Endothelial cell of umbilical vein (primary cell): ENCODE data around the gene TBX5. TPM values are rescaled to one million over a fixed set of nuclear protein-coding genes. Genes with fewer than 3 reads are reported as not detected.

Experiments used
- BruUV-seq: library from RNA; stranded (reverse); fragments of 400-500 nt; replicated peaks from 2 replicates; lab custom pipeline; 2021; lab: Mats Ljungman, UMichigan
- CTCF ChIA-PET: fragments of 300-600, 350-600 bp; sonication (Branson Sonifier 250); formaldehyde crosslinking; loops from one replicate; lab custom pipeline; 2021; ENCODE audit warnings: antibody characterized with exemption, inconsistent platforms; lab: Charles Lee
- POLR2A ChIA-PET: fragments of 300-600, 350-600 bp; sonication (Branson Sonifier 250); formaldehyde crosslinking; loops from one replicate; lab custom pipeline; 2021; ENCODE audit warnings: antibody characterized with exemption, inconsistent platforms; lab: Charles Lee
- DNase-seq: peaks from one replicate; pipeline ENCODE4 v3.0.0-alpha.2; 2011; ENCODE audit warnings: low read depth, low spot score
- FAIRE-seq: peaks from 2 replicates; lab custom pipeline; 2011; peaks lifted over from hg19 to GRCh38; lab: Jason Lieb, UNC
- H2AFZ ChIP-seq: 2 replicates; pipeline ENCODE4 v1.6.0; 2012; ENCODE audit warnings: low read depth, low read length, control low read depth, inconsistent platforms
- H3K27ac ChIP-seq: 2 replicates; pipeline ENCODE4 v1.5.1; 2011; ENCODE audit warnings: low read depth, mild to moderate bottlenecking, control low read depth, low read length, moderate library complexity; ENCODE audit not compliant: insufficient read depth
- H3K27me3 ChIP-seq, 2 experiments: 2 replicates each; pipeline versions ENCODE4 v1.6.0 to v1.6.1; 2011; ENCODE audit warnings: low read length in 2 of 2, mixed read lengths in 1 of 2; ENCODE audit not compliant: control insufficient read depth in 2 of 2, insufficient read depth in 2 of 2
- H3K36me3 ChIP-seq, 2 experiments: 2 replicates in 1 of 2; 3 replicates in 1 of 2; pipeline ENCODE4 v1.5.1; 2011; ENCODE audit warnings: low read length in 2 of 2, mild to moderate bottlenecking in 1 of 2, moderate library complexity in 1 of 2; ENCODE audit not compliant: control insufficient read depth in 2 of 2, insufficient read depth in 2 of 2; ENCODE audit errors: extremely low read depth in 1 of 2
- H3K4me1 ChIP-seq: 3 replicates; pipeline ENCODE4 v1.5.1; 2011; ENCODE audit warnings: mild to moderate bottlenecking, low read length; ENCODE audit not compliant: control insufficient read depth, insufficient read depth; ENCODE audit errors: extremely low read depth
- H3K4me2 ChIP-seq: 2 replicates; pipeline ENCODE4 v1.6.1; 2011; ENCODE audit warnings: low read length, control low read depth, mixed read lengths; ENCODE audit not compliant: insufficient read depth
- H3K4me3 ChIP-seq, 3 experiments: fragments of 200-600 bp in 1 of 3; sonication (generic), shearing (Covaris generic) in 1 of 3; replicated peaks in 1 of 3; 2 replicates each; pipeline ENCODE4 v1.5.1; 2011 to 2016; ENCODE audit warnings: control low read depth in 3 of 3, low read length in 3 of 3, mild to moderate bottlenecking in 2 of 3, inconsistent platforms in 1 of 3, low read depth in 1 of 3, moderate library complexity in 1 of 3; ENCODE audit not compliant: insufficient read depth in 1 of 3
- H3K79me2 ChIP-seq: 2 replicates; pipeline ENCODE4 v1.6.0; 2012; ENCODE audit warnings: low read length, inconsistent platforms; ENCODE audit not compliant: control insufficient read depth, insufficient read depth
- H3K9ac ChIP-seq: replicated peaks from 2 replicates; pipeline ENCODE3; 2011; ENCODE audit warnings: low read length, control low read depth; ENCODE audit not compliant: insufficient read depth; ENCODE audit errors: extremely low read depth
- H3K9me1 ChIP-seq: replicated peaks from 3 replicates; pipeline ENCODE4 v1.6.0; 2011; ENCODE audit warnings: mild to moderate bottlenecking, low read length; ENCODE audit not compliant: control insufficient read depth, insufficient read depth; ENCODE audit errors: extremely low read depth
- H3K9me3 ChIP-seq: replicated peaks from 2 replicates; pipeline ENCODE4 v1.5.1; 2012; ENCODE audit warnings: low read length, inconsistent platforms; ENCODE audit not compliant: control insufficient read depth, insufficient read depth
- H4K20me1 ChIP-seq: replicated peaks from 2 replicates; pipeline ENCODE3; 2011; ENCODE audit warnings: mild to moderate bottlenecking, low read length; ENCODE audit not compliant: control insufficient read depth, insufficient read depth; ENCODE audit errors: extremely low read depth
- EZH2 ChIP-seq: IDR thresholded peaks from 2 replicates; pipeline ENCODE4 v1.6.1; 2012; ENCODE audit warnings: borderline replicate concordance, low read depth, mild to moderate bottlenecking, moderate library complexity, low read length, inconsistent platforms; ENCODE audit not compliant: severe bottlenecking
- FOS ChIP-seq: IDR thresholded peaks from 2 replicates; pipeline ENCODE4 v1.6.1; 2011; ENCODE audit warnings: mild to moderate bottlenecking, low read length, moderate library complexity, borderline replicate concordance; ENCODE audit not compliant: insufficient read depth
- GATA2 ChIP-seq: IDR thresholded peaks from 2 replicates; pipeline ENCODE4 v1.7.0; 2011; ENCODE audit warnings: low read depth, mild to moderate bottlenecking, moderate library complexity, mixed read lengths, low read length; ENCODE audit not compliant: insufficient read length, insufficient read depth
- JUN ChIP-seq: IDR thresholded peaks from 2 replicates; pipeline ENCODE4 v1.6.1; 2011; ENCODE audit warnings: borderline replicate concordance, low read depth; ENCODE audit not compliant: insufficient read length, insufficient read depth
- MYC ChIP-seq: IDR thresholded peaks from one replicate; pipeline ENCODE4 v1.6.1; 2011; ENCODE audit warnings: mild to moderate bottlenecking, low read depth, low read length
- POLR2A ChIP-seq: IDR thresholded peaks from 2 replicates; pipeline ENCODE4 v1.6.1; 2012; ENCODE audit warnings: low read depth, mild to moderate bottlenecking, control low read depth, low read length
- POLR2AphosphoS5 ChIP-seq: IDR thresholded peaks from 2 replicates; pipeline ENCODE4 v1.6.1; 2012; ENCODE audit warnings: low read depth, mild to moderate bottlenecking, control low read depth, low read length, moderate library complexity; ENCODE audit not compliant: insufficient read depth
- dilution Hi-C: fragments of 300-500 bp; cut with MboI; formaldehyde crosslinking; loops from one replicate; pipeline ENCODE4 v1.15.0; 2019; ENCODE audit warnings: low sequenced_read_pairs; ENCODE audit not compliant: extremely low pct_ligation_motif_present
- intact Hi-C: fragments of 100-400 bp; cut with micrococcal nuclease; formaldehyde crosslinking; loops from one replicate; pipeline ENCODE4 v1.10.0; 2022
- polyA plus RNA-seq, 4 experiments: library from polyadenylated mRNA; depleted of rRNA in 3 of 4; stranded (reverse) in 3 of 4; unstranded in 1 of 4; fragments of >200 nt; gene quantifications; 2 replicates each; pipeline versions ENCODE4 v1.2.1 to v1.2.3, GENCODE V29; 2011 to 2012; ENCODE audit warnings: missing spikeins in 1 of 4
- total RNA-seq: library from RNA; stranded (reverse); gene quantifications from 2 replicates; pipeline ENCODE4 v1.2.3, GENCODE V29; 2021
- TF ChIP-seq, protein P1 (sequence below): IDR thresholded peaks from 2 replicates; pipeline ENCODE4 v1.6.1; 2011; ENCODE audit not compliant: insufficient read depth, insufficient read length
- TF ChIP-seq, protein P2 (sequence below), 2 donors: IDR thresholded peaks; 1 replicate in 1 of 2; 2 replicates in 1 of 2; pipeline ENCODE4 v1.5.1; 2011; ENCODE audit warnings: low read length in 2 of 2, mild to moderate bottlenecking in 2 of 2, moderate library complexity in 2 of 2, control low read depth in 1 of 2, inconsistent platforms in 1 of 2, low read depth in 1 of 2; ENCODE audit not compliant: insufficient read depth in 1 of 2; ENCODE audit errors: extremely low read depth in 1 of 2

The TBX5 gene
- total and polyA plus RNA-seq, 2 donors (not counting 3 experiments of a cell fraction or from before 2014, with no cell fraction given): not detected

- Histone ChIP-seq H3K9me3 (peaks cover 6% of the 10 kb centered on the region), H3K9me1 (no peaks in the 10 kb centered on the region), H3K36me3 (no peaks in the 10 kb centered on the region), H2AFZ (no peak overlapping the region), H3K79me2 (no peaks in the 10 kb centered on the region), H3K4me1 (no peaks in the 10 kb centered on the region), H4K20me1 (no peaks in the 10 kb centered on the region), H3K27me3 (no peaks in the 10 kb centered on the region), H3K9ac (no peak overlapping the region), H3K4me2 (no peak overlapping the region), H3K4me3 (no peak overlapping the region), H3K27ac (no peak overlapping the region)
- no TSS peak for BruUV-seq
- POLR2A ChIA-PET: no interaction called here
- CTCF ChIA-PET: no interaction called here
- DNase-seq (no peak), FAIRE-seq (no peak)
- dilution Hi-C loops (no loop called here), intact Hi-C loops (no loop called here)
- TF ChIP-seq MYC (no peak), FOS (no peak), POLR2AphosphoS5 (no peak)
These were observed 90.8 kb downstream of the TBX5 start for GRCh38 chr12:114314974-114315720.

- no peak overlapping the region for H3K4me3 ChIP-seq
- no TSS peak for BruUV-seq
- no peaks in the 10 kb centered on the region for H4K20me1 ChIP-seq
- no peak overlapping the region for H3K9ac ChIP-seq
- dilution Hi-C loops: no loop called here
- H3K79me2 ChIP-seq: no peaks in the 10 kb centered on the region
- H3K9me1 ChIP-seq: no peaks in the 10 kb centered on the region
- POLR2A ChIA-PET: no interaction called here
- FAIRE-seq: no peak
- TF ChIP-seq, protein P1, sequence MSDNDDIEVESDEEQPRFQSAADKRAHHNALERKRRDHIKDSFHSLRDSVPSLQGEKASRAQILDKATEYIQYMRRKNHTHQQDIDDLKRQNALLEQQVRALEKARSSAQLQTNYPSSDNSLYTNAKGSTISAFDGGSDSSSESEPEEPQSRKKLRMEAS: no peak
- TF ChIP-seq FOS (no peak), POLR2AphosphoS5 (no peak), JUN (no peak), POLR2A (no peak), MYC (no peak), EZH2 (no peak), GATA2 (no peak)
- TF ChIP-seq, protein P2, sequence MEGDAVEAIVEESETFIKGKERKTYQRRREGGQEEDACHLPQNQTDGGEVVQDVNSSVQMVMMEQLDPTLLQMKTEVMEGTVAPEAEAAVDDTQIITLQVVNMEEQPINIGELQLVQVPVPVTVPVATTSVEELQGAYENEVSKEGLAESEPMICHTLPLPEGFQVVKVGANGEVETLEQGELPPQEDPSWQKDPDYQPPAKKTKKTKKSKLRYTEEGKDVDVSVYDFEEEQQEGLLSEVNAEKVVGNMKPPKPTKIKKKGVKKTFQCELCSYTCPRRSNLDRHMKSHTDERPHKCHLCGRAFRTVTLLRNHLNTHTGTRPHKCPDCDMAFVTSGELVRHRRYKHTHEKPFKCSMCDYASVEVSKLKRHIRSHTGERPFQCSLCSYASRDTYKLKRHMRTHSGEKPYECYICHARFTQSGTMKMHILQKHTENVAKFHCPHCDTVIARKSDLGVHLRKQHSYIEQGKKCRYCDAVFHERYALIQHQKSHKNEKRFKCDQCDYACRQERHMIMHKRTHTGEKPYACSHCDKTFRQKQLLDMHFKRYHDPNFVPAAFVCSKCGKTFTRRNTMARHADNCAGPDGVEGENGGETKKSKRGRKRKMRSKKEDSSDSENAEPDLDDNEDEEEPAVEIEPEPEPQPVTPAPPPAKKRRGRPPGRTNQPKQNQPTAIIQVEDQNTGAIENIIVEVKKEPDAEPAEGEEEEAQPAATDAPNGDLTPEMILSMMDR (IDR thresholded peaks at IDR 0.05; ENCODE audit: extremely low read depth in 1 of 2, insufficient read depth in 1 of 2, low read depth in 1 of 2, low read length in 2 of 2): no peak
- intact Hi-C loops: no loop called here
- no peak for DNase-seq
- no peaks in the 10 kb centered on the region for H3K27me3 ChIP-seq
- no peak overlapping the region for H2AFZ ChIP-seq
- CTCF ChIA-PET: no interaction called here
- H3K9me3 ChIP-seq: peaks cover 6% of the 10 kb centered on the region
- H3K4me1 ChIP-seq: no peaks in the 10 kb centered on the region
- H3K4me2 ChIP-seq: no peak overlapping the region
- H3K27ac ChIP-seq: no peak overlapping the region
- H3K36me3 ChIP-seq: no peaks in the 10 kb centered on the region
These were observed 91.5 kb downstream of the TBX5 start for GRCh38 chr12:114314403-114314802.
